Globus pallidus (tissue), 1 donor: ENCODE results near the gene PCDHB10.
"Not testable (repeated sequence)": the region's sequence is repeated elsewhere in the genome, so short reads cannot be mapped to it uniquely, and the experiment has no call there.

Source experiments
- DNase-seq: peaks from one replicate; pipeline ENCODE4 v3.0.0-alpha.2; 2015; ENCODE audit warnings: low spot score

PCDHB10 gene

GRCh38 chr5:141188682-141189081 is 3.5 kb upstream of the PCDHB10 start:
- DNase-seq, result not testable (repeated sequence)

- DNase-seq, result not testable (repeated sequence)
Measured at GRCh38 chr5:141189131-141189530, 3.0 kb upstream of the PCDHB10 start.

GRCh38 chr5:141194332-141194731 is 2.2 kb downstream of the PCDHB10 start:
- not testable (repeated sequence) for DNase-seq

- DNase-seq, result no peak
Measured at GRCh38 chr5:141196363-141196762, 4.2 kb downstream of the PCDHB10 start.

GRCh38 chr5:141199359-141200235 is 7.4 kb downstream of the PCDHB10 start, which contains the start of gene PCDHB11:
PCDHB11 (plus strand) TSS chr5:141199627; CDS start chr5:141199775, 148 bp downstream.
- no peak for DNase-seq

GRCh38 chr5:141201126-141201525 is 9.0 kb downstream of the PCDHB10 start:
- not testable (repeated sequence) for DNase-seq

GRCh38 chr5:141201646-141202045 is 9.5 kb downstream of the PCDHB10 start:
- DNase-seq, result not testable (repeated sequence)

- peak; percentile 16 for DNase-seq
Measured at GRCh38 chr5:141208478-141208877, 16.3 kb downstream of the PCDHB10 start, which contains the start of gene PCDHB12. PCDHB12 (plus strand) TSS chr5:141208719; CDS start chr5:141208908, 189 bp downstream.

- not testable (repeated sequence) for DNase-seq
Measured at GRCh38 chr5:141210281-141210680, 18.1 kb downstream of the PCDHB10 start.

GRCh38 chr5:141210849-141211248 is 18.7 kb downstream of the PCDHB10 start:
- DNase-seq, result not testable (repeated sequence)

GRCh38 chr5:141213656-141214339 is 21.6 kb downstream of the PCDHB10 start, which contains the start of gene PCDHB13:
PCDHB13 (plus strand) TSS chr5:141213919; CDS start chr5:141214124, 205 bp downstream.
- peak; percentile 23 for DNase-seq

GRCh38 chr5:141214583-141214982 is 22.4 kb downstream of the PCDHB10 start:
- DNase-seq, result not testable (repeated sequence)

GRCh38 chr5:141215504-141215903 is 23.4 kb downstream of the PCDHB10 start:
- DNase-seq, result not testable (repeated sequence)

GRCh38 chr5:141216035-141216434 is 23.9 kb downstream of the PCDHB10 start:
- not testable (repeated sequence) for DNase-seq

GRCh38 chr5:141223112-141223783 is 31.1 kb downstream of the PCDHB10 start, which contains the start of gene PCDHB14:
PCDHB14 (plus strand) TSS chr5:141223343; CDS start chr5:141223506, 163 bp downstream.
- DNase-seq, result no peak

- DNase-seq, result not testable (repeated sequence)
Measured at GRCh38 chr5:141224844-141225243, 32.7 kb downstream of the PCDHB10 start.

- DNase-seq, result not testable (repeated sequence)
Measured at GRCh38 chr5:141225421-141225820, 33.3 kb downstream of the PCDHB10 start.

GRCh38 chr5:141234109-141234667 is 42.0 kb downstream of the PCDHB10 start:
- DNase-seq, result no peak

- not testable (repeated sequence) for DNase-seq
Measured at GRCh38 chr5:141235922-141236321, 43.8 kb downstream of the PCDHB10 start.

- DNase-seq, result no peak
Measured at GRCh38 chr5:141236516-141237313, 44.6 kb downstream of the PCDHB10 start.

- DNase-seq, result no peak
Measured at GRCh38 chr5:141241496-141241895, 49.3 kb downstream of the PCDHB10 start.
